C4-2B (cell line): ENCODE measurements around the gene STX8.
"Not testable (repeated sequence)": the region's sequence is repeated elsewhere in the genome, so short reads cannot be mapped to it uniquely, and the experiment has no call there.

ENCODE experiments used
- H3K27ac ChIP-seq: fragments of 450-650 bp; 2 replicates; pipeline ENCODE4 v1.5.1; 2017
- CTCF ChIP-seq: fragments of 450-650 bp; conservative IDR thresholded peaks from 2 replicates; pipeline ENCODE4 v1.5.1; 2017; ENCODE audit warnings: mild to moderate bottlenecking
- ZFX ChIP-seq: fragments of 450-650 bp; IDR thresholded peaks from 2 replicates; pipeline ENCODE4 v1.6.1; 2017

STX8 gene

GRCh38 chr17:9456330-9456729 is 119.3 kb downstream of the STX8 start:
- no peak for TF ChIP-seq ZFX
- TF ChIP-seq CTCF: no peak

GRCh38 chr17:9451934-9452333 is 123.7 kb downstream of the STX8 start:
- no peak for TF ChIP-seq CTCF
- TF ChIP-seq ZFX: no peak
- no peak overlapping the region for H3K27ac ChIP-seq

More at GRCh38 chr17:9456330-9456729, 119.3 kb downstream of the STX8 start:
- H3K27ac ChIP-seq: no peak overlapping the region

GRCh38 chr17:9447298-9447697 is 128.3 kb downstream of the STX8 start:
- not testable (repeated sequence) for H3K27ac ChIP-seq

GRCh38 chr17:9446528-9446927 is 129.1 kb downstream of the STX8 start:
- TF ChIP-seq ZFX: no peak
- no peak for TF ChIP-seq CTCF
- H3K27ac ChIP-seq: no peak overlapping the region

- H3K27ac ChIP-seq: no peak overlapping the region
- TF ChIP-seq ZFX (no peak), CTCF (no peak)
Observed at GRCh38 chr17:9445424-9445823, 130.2 kb downstream of the STX8 start.

- H3K27ac ChIP-seq: no peak overlapping the region
- TF ChIP-seq ZFX (no peak), CTCF (no peak)
Observed at GRCh38 chr17:9444687-9445086, 130.9 kb downstream of the STX8 start.

GRCh38 chr17:9443811-9444210 is 131.8 kb downstream of the STX8 start:
- TF ChIP-seq CTCF: no peak
- TF ChIP-seq ZFX: no peak
- H3K27ac ChIP-seq: no peak overlapping the region

GRCh38 chr17:9439851-9440250 is 135.8 kb downstream of the STX8 start:
- TF ChIP-seq ZFX (no peak), CTCF (no peak)
- H3K27ac ChIP-seq: no peak overlapping the region
